Measurements from ENCODE around the gene PXDN. TPM values are rescaled to one million over a fixed set of nuclear protein-coding genes. Genes with fewer than 3 reads are reported as not detected.

The PXDN gene
- total and polyA plus RNA-seq, 9 of the 15 experiments (the other 6 are each of a cell fraction or from before 2014, with no cell fraction given), result 0.49 TPM; not detected in 8

DNA sequence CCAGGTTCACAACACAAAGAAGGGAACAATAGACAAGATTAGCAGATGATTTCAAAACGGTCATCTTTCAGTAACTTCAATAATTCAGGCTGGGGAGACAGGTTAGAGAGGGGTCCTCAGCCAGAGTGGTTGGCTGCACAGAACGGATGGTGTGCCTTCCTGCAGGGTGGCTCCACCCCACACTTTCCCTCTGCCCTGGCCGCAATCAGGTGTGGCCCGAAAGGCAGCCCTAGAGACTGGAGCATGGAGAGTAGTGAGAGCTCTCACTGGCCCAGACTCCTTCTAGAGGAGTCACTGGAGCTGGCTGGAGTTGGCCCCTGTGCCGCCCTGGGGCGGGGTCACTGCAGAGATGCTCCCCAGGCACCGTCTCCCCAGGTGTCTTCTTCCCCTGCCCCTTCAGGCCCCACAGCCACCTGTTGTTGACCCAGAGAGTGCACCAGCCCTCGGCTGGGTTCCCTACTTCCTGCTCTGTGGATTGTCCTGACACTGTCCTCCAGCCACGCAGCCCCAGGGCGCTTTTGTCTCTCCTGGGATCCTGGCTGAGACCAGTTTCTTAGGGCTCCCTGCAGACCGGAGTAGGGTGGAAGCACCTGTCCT lies 126.8 kb downstream of the PXDN start:
- Histone ChIP-seq H3K4me1 (replicated peaks in 1 of 2; ENCODE audit: control insufficient read depth in 2 of 2, insufficient read depth in 2 of 2, low read length in 2 of 2) (no peaks in the 10 kb centered on the region), H3K79me2 (ENCODE audit: control insufficient read depth, insufficient read depth, low read length) (no peaks in the 10 kb centered on the region), H3K36me3 (ENCODE audit: control insufficient read depth, insufficient read depth, low read length) (no peaks in the 10 kb centered on the region), H3K27me3 (ENCODE audit: control insufficient read depth in 2 of 2, insufficient read depth in 2 of 2, low read length in 2 of 2) (peaks cover 0 to 8% of the 10 kb centered on the region in 2 experiments; a peak in 2 of 5 replicates), H3K27ac (ENCODE audit: extremely low read depth, low read depth, low read length) (no peak overlapping the region), H4K20me1 (replicated peaks; ENCODE audit: control insufficient read depth, insufficient read depth, low read length) (no peaks in the 10 kb centered on the region), H2AFZ (ENCODE audit: low read depth, low read length) (no peak overlapping the region), H3K9me3 (replicated peaks; ENCODE audit: control insufficient read depth, insufficient read depth, low read depth, low read length) (no peaks in the 10 kb centered on the region), H3K4me3 (no peak overlapping the region), H3K4me2 (ENCODE audit: insufficient read depth, low read length) (no peak overlapping the region), H3K9me1 (ENCODE audit: control insufficient read depth, insufficient read depth, low read length) (no peaks in the 10 kb centered on the region), H3K9ac (ENCODE audit: insufficient read depth in 1 of 2, low read depth in 2 of 2, low read length in 2 of 2) (no peak overlapping the region)
- intact Hi-C loops (cut with micrococcal nuclease) (no loop called here), in situ Hi-C loops (cut with MboI) (no loop called here)
- 2% methylated on average over 11 of the region's 11 CpGs for WGBS (ENCODE audit: insufficient coverage, low coverage, missing lambda C conversion rate)
- ChIA-PET CTCF (ENCODE audit: low intra/inter-chr PET ratio) (no interaction called here), POLR2A (no interaction called here)
- no peak for DNase-seq (ENCODE audit: extremely low read depth in 1 of 4, low spot score in 3 of 4)
- no peak for ATAC-seq
- TF ChIP-seq RCOR1 (IDR thresholded peaks at IDR 0.05; ENCODE audit: borderline replicate concordance in 1 of 2, low read depth in 2 of 2, low read length in 2 of 2) (no peak), MYBL2 (IDR thresholded peaks at IDR 0.05; ENCODE audit: low read depth) (no peak), MYBL2 (CRISPR knock-in tag; IDR thresholded peaks at IDR 0.05; ENCODE audit: borderline replicate concordance) (no peak), CCNT2 (IDR thresholded peaks at IDR 0.05; ENCODE audit: borderline replicate concordance, extremely low read depth, insufficient read length, low read depth, low read length) (no peak), KLF10 (CRISPR knock-in tag; IDR thresholded peaks at IDR 0.05) (no peak), ZNF175 (CRISPR knock-in tag; IDR thresholded peaks at IDR 0.05; ENCODE audit: low read depth) (no peak), CBX5 (IDR thresholded peaks at IDR 0.05; ENCODE audit: borderline replicate concordance, low read depth) (no peak), CC2D1A (IDR thresholded peaks at IDR 0.05) (no peak), SRSF1 (IDR thresholded peaks at IDR 0.05; ENCODE audit: low read depth, low read length) (no peak), ZNF586 (CRISPR knock-in tag; conservative IDR thresholded peaks at IDR 0.05) (no peak), HNRNPL (IDR thresholded peaks at IDR 0.05; ENCODE audit: low read depth, low read length) (no peak), PTRF (tag; IDR thresholded peaks at IDR 0.05) (no peak)
- TF ChIP-seq, protein P1, sequence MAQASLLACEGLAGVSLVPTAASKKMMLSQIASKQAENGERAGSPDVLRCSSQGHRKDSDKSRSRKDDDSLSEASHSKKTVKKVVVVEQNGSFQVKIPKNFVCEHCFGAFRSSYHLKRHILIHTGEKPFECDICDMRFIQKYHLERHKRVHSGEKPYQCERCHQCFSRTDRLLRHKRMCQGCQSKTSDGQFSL (CRISPR knock-in tag; IDR thresholded peaks at IDR 0.05), result no peak
- TF ChIP-seq, protein P1 (tag; IDR thresholded peaks at IDR 0.05), result no peak
- TF ChIP-seq, protein P2, sequence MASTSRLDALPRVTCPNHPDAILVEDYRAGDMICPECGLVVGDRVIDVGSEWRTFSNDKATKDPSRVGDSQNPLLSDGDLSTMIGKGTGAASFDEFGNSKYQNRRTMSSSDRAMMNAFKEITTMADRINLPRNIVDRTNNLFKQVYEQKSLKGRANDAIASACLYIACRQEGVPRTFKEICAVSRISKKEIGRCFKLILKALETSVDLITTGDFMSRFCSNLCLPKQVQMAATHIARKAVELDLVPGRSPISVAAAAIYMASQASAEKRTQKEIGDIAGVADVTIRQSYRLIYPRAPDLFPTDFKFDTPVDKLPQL (IDR thresholded peaks at IDR 0.05; ENCODE audit: extremely low read depth, insufficient read length), result no peak
- TF ChIP-seq, protein P3, sequence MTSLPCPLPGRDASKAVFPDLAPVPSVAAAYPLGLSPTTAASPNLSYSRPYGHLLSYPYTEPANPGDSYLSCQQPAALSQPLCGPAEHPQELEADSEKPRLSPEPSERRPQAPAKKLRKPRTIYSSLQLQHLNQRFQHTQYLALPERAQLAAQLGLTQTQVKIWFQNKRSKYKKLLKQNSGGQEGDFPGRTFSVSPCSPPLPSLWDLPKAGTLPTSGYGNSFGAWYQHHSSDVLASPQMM (CRISPR knock-in tag; IDR thresholded peaks at IDR 0.05), result no peak
- TF ChIP-seq, protein P4, sequence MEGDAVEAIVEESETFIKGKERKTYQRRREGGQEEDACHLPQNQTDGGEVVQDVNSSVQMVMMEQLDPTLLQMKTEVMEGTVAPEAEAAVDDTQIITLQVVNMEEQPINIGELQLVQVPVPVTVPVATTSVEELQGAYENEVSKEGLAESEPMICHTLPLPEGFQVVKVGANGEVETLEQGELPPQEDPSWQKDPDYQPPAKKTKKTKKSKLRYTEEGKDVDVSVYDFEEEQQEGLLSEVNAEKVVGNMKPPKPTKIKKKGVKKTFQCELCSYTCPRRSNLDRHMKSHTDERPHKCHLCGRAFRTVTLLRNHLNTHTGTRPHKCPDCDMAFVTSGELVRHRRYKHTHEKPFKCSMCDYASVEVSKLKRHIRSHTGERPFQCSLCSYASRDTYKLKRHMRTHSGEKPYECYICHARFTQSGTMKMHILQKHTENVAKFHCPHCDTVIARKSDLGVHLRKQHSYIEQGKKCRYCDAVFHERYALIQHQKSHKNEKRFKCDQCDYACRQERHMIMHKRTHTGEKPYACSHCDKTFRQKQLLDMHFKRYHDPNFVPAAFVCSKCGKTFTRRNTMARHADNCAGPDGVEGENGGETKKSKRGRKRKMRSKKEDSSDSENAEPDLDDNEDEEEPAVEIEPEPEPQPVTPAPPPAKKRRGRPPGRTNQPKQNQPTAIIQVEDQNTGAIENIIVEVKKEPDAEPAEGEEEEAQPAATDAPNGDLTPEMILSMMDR (IDR thresholded peaks at IDR 0.05 in 2 of 3, conservative IDR thresholded peaks at IDR 0.05 in 1 of 3; ENCODE audit: insufficient read depth in 2 of 3, low read depth in 1 of 3, low read length in 3 of 3), result no peak
- TF ChIP-seq, protein P5, sequence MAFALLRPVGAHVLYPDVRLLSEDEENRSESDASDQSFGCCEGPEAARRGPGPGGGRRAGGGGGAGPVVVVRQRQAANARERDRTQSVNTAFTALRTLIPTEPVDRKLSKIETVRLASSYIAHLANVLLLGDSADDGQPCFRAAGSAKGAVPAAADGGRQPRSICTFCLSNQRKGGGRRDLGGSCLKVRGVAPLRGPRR (CRISPR knock-in tag; IDR thresholded peaks at IDR 0.05), result no peak
- BruUV-seq (replicated peaks), result no TSS peak
- no peak for FAIRE-seq

Data from K562 (cell line).